Body of pancreas (tissue), 4 donors: ENCODE measurements around the gene ALKBH7.

Experiments
- POLR2A ChIP-seq, 3 donors: fragments of 450-650 bp; IDR thresholded peaks; one replicate each; pipeline ENCODE4 v1.6.1; 2016; ENCODE audit warnings: antibody characterized with exemption in 3 of 3, mild to moderate bottlenecking in 2 of 3
- TF ChIP-seq, protein P1 (sequence below), 7 experiments: fragments of 450-650 bp in 4 of 7; fragments of 200-600 bp in 3 of 7; sonication (generic) in 3 of 7; IDR thresholded peaks; one replicate each; pipeline ENCODE4 v1.5.1; 2016 to 2019; ENCODE audit warnings: antibody characterized with exemption in 7 of 7

- TF ChIP-seq, protein P1, sequence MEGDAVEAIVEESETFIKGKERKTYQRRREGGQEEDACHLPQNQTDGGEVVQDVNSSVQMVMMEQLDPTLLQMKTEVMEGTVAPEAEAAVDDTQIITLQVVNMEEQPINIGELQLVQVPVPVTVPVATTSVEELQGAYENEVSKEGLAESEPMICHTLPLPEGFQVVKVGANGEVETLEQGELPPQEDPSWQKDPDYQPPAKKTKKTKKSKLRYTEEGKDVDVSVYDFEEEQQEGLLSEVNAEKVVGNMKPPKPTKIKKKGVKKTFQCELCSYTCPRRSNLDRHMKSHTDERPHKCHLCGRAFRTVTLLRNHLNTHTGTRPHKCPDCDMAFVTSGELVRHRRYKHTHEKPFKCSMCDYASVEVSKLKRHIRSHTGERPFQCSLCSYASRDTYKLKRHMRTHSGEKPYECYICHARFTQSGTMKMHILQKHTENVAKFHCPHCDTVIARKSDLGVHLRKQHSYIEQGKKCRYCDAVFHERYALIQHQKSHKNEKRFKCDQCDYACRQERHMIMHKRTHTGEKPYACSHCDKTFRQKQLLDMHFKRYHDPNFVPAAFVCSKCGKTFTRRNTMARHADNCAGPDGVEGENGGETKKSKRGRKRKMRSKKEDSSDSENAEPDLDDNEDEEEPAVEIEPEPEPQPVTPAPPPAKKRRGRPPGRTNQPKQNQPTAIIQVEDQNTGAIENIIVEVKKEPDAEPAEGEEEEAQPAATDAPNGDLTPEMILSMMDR (IDR thresholded peaks at IDR 0.05), result no peak
- no peak for TF ChIP-seq POLR2A (IDR thresholded peaks at IDR 0.05)
Observed at GRCh38 chr19:6415591-6416190, 43.1 kb downstream of the ALKBH7 start.
